CD4-positive, alpha-beta T cell treated with Interferon alpha-2 for 1 hour (primary cell): ENCODE data around the gene SCN1B.
A peak's percentile ranks its signal among the peaks of the same experiment; 100 is the strongest.
"Not testable (repeated sequence)": the region's sequence is repeated elsewhere in the genome, so short reads cannot be mapped to it uniquely, and the experiment has no call there.

Experiments
- DNase-seq, 2 donors: peaks; one replicate each; pipeline ENCODE4 v3.0.0-alpha.2; 2020 to 2022

SCN1B gene

DNA sequence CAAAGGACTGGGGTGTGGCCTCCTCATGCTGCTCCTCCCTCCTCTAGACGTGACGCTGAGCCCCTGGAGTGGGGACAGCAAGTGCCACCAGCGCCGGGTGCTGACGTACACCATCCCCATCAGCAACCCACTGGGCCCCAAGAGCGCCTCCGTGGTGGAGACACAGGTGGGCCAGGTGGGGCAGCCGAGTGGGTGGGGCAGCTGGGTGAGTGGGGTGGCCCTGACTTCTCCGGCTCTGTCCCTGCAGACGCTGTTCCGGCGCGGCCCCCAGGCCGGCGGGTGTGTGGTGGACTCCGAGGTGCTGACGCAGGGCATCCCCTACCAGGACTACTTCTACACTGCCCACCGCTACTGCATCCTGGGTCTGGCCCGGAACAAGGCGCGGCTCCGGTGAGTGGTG is 11.1 kb upstream of the SCN1B start:
- DNase-seq = no peak

DNA sequence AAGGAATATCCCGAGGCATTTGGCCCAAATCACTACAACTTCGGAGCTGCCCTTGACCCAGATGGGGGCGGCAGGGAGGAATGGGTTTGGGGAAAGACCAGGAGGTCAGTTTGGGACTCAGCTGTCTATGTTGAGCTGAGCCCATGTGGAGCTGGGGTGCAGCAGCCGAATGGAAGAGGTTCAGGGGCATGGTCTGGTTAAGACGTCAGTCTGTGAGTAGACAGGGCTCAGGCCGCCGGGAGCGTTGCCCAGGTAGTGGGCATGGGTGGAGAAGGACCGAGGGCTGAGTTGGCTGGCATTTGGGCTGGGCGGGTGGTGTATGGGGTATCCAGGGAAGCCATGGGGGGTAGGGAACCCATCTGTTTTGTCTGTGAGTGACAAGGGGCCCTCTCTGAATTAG is 9.3 kb upstream of the SCN1B start:
- DNase-seq = no peak

- no peak for DNase-seq
These were observed 8.7 kb upstream of the SCN1B start for GRCh38 chr19:35021596-35021995.

DNA sequence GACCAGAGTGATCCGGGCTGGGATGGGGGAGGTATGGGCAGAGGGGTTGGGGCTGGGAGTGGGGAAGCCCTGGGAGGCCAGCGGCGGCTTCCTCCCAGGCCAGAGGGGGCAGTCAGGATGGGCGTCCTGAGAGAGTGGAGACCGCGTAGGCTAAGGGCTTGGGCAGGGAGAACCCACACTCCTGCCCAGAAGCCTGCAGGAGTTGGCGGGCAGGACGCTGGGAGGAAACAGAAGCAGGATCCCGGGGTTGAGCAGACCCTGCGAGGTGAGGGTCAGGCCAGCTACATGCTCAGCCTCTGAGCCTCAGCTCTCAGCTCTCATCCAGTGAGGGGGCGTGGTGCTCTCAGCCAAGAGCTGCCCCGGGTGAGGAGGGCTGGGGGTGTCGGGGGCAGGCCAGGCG is 7.8 kb upstream of the SCN1B start:
- DNase-seq = no peak

DNA sequence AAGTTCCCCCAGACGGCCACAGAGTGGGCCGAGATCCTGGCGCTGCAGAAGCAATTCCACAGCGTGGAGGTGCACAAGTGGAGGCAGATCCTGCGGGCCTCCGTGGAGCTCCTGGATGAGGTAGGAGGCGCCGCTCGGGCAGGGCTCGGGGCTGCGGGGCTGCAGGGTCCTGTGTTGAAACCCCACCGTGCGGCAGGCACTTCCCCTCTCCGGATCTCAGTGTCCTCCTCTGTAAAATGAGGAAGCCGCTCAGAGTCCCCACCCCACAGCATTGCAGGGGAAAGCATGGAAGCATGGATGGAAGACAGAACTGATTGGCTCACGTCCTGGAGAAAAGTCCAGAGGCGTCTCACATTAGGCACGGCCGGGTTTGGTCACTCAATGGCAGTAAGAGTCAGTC is 6.8 kb upstream of the SCN1B start:
- no peak for DNase-seq

DNA sequence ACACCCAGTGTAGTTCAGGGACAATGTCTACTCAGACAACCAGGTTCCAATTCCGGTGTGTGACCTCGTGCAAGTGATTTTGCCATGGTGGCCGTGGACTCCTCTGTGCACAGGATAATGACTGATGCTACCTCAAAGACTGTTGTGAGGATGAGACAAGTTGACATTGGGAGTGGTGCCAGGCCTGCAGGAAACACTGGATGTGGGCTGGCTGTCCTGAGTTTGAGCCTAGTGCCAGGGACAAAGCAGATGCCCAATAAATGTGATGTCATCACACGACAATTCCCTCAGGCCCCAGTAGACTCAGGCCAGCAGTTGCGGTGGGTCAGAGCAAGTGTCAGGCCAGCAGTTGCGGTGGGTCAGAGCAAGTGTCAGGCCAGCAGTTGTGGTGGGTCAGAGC is 6.2 kb upstream of the SCN1B start:
- no peak for DNase-seq

GRCh38 chr19:35025969-35026368 is 4.3 kb upstream of the SCN1B start:
- DNase-seq = no peak

DNA sequence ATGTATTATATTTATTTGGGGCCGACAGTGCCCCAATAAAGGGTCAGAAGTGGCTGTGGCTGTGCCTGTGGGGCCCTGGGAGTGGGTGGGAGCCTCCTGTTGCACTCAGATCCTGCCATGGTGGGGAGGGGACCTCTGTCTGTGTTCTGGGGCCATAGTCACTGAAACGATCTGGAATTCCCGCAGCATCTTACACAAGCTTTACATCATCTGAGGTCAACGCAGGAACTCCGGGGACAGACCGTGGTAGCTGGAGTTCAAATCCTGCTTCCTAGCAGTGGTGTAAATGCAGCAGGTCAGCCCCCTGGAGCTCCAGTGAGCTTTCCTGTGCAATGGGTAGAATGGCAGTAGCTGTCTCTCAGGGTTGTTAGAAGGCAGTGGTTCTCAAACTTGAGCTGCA is 3.9 kb upstream of the SCN1B start:
- no peak for DNase-seq

DNA sequence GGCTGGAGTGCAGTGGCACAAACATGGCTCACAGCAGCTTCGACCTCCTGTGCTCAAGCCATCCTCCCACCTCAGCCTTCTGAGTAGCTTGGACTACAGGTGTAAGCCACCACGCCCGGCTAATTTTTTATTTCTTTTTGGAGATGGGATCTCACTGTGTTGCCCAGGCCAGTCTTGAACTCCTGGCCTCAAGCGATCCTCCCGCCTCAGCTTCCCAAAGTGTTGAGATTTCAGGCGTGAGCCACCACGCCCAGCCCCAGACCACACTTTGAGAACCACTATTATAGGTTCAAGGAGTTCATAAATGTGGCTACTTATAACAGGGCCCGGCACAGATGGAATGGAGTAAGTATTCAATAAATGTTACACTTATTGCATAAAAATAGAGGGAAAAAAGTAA is 3.3 kb upstream of the SCN1B start:
- no peak for DNase-seq

GRCh38 chr19:35027851-35028599 is 2.2 kb upstream of the SCN1B start:
- DNase-seq = no peak

DNA sequence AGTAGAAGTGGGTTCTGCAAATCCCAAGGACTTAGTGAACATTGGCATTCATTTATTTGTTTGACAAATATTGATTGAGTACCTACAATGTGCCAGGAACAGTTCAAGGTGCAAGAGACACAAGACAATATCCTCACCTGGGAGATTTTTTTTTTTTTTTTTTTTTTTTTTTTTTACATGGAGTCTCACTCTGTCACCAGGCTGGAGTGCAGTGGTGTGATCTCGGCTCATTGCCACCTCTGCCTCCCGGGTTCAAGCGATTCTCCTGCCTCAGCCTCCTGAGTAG is 1.7 kb upstream of the SCN1B start:
- DNase-seq = not testable (repeated sequence)

GRCh38 chr19:35029275-35029736 is 964 bp upstream of the SCN1B start:
- DNase-seq = not testable (repeated sequence)

DNA sequence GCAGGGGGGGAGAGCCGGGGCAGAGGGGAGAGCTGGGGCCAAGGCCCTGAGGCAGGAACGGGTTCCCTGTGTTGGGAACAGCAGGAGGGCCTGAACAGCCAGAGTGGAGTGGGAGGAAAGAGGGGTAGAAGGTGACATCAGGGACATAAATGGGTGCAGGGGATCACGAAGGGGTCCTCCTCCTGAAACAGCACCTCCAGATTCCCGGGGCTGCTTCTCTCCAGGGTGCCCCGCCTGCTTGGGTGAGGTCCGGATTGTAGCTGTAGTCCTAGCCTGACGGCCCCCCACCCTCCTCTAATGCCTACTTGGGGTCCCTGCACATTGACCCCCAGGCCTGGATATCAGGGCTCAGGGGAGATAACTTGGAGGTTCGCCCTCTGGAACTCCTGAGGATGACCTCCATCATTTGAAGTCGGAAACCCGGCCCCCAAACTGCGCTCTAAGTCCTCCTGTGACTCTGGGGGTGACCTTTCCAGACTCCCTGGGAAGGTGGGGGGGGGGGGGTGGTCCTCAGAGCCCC is 473 bp upstream of the SCN1B start:
- DNase-seq = no peak

- DNase-seq = no peak
These were observed 1.0 kb downstream of the SCN1B start for GRCh38 chr19:35031072-35031881.

- no peak for DNase-seq
These were observed 2.1 kb downstream of the SCN1B start for GRCh38 chr19:35032356-35032865.

- DNase-seq = no peak
These were observed 3.1 kb downstream of the SCN1B start for GRCh38 chr19:35033067-35034004.

- no peak for DNase-seq
These were observed 3.8 kb downstream of the SCN1B start for GRCh38 chr19:35034005-35034502.

DNA sequence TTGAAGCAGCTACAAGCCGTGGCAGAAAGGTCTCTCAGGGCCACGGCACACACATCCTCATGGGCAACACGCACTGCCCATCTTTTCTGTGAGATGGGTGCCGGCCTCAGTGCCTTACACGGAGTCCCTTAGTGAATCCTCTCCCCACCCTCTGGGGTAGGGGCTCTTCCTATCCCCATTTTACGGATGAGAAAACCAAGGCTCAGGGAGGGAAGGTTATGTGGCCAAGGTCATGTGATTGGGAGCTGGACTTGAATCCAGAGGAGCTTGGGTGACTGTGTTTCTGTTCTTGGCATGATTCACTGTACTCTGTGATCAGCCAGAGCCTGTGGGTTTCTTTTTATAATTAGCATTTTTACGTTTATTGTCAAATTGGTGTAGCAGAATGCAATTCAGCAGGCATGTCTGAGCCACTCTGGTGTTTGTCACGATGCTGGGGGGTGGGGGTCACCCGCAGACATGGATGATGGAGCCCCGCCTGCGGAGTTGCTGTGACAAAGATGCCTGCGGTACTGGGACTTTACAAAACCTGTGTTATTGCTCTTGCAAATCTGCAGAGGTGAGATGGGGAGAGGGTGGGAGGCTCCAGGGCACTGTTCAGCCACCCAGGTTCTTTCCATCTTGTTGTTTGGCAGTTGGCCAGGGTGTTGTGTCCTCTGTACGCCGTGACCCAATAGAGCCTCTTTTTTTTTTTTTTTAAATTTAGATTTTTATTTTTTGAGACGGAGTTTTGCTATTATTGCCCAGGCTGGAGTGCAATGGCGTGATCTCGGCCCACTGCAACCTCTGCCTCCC is 4.5 kb downstream of the SCN1B start:
- no peak for DNase-seq

- DNase-seq = no peak
These were observed 7.7 kb downstream of the SCN1B start for GRCh38 chr19:35037716-35038622.

DNA sequence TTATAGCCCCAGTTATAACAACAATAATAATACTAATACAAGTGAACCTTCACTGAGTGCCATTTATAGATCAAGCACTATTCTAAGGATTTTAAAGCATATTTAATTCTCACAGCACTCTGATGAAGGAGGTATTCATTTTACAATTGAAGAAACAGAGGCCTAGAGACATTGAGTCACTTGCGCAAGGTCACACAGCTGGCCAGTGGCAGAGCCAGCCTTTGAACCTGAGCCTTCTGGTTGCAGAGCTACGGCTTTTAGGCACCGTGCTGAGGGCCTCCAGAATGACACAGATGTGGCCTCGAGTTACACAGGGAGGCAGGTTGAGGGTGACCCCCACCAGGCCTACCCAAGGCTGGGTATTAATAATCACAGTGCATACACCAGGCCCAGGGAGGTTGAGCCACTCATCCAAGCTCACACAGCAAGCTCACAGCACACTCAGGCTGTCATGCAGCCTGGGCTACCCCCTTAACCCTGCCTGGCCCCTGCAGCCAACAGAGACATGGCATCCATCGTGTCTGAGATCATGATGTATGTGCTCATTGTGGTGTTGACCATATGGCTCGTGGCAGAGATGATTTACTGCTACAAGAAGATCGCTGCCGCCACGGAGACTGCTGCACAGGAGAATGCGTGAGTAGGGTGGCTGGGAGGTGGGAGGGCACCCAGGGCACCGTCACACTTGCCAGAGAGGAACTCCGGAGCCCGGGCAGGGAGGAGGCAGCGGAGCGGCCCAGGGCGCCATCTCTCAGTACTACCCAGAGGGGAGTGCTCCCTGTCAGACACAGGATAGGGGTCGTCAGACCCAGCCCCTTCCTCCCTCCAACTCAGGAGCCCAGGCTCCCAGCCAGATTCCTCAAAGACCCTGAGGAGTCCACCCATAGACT is 8.6 kb downstream of the SCN1B start:
- DNase-seq = peak in 1 of 2 donors; percentile 12
